Activated T-cell treated with anti-CD3 and anti-CD28 coated beads, Interleukin-2, amount 50 U/mL, for 72 hours (primary cell): ENCODE data around the gene BTLA. TPM values are rescaled to one million over a fixed set of nuclear protein-coding genes. Genes with fewer than 3 reads are reported as not detected.
"Not testable (repeated sequence)": the region's sequence is repeated elsewhere in the genome, so short reads cannot be mapped to it uniquely, and the experiment has no call there.

ENCODE experiments used
- ATAC-seq, 2 donors: fragments of 150-1000 bp; cut with Tn5 transposase; replicated peaks in 1 of 2; 2 replicates each; pipeline ENCODE4 v1.10.0; 2021; ENCODE audit warnings: moderate library complexity in 2 of 2, mild to moderate bottlenecking in 1 of 2
- DNase-seq, 2 donors: peaks; one replicate each; pipeline ENCODE4 v3.0.0; 2021 to 2022; ENCODE audit warnings: mixed read lengths in 1 of 2
- H3K27ac Mint-ChIP-seq: one replicate; pipeline ENCODE4 v1.8.0; 2022; ENCODE audit warnings: mild to moderate bottlenecking, moderate library complexity, mixed read lengths
- H3K27me3 Mint-ChIP-seq: one replicate; pipeline ENCODE4 v1.8.0; 2022; ENCODE audit warnings: low read depth, mixed read lengths
- H3K36me3 Mint-ChIP-seq, 2 donors: one replicate each; pipeline ENCODE4 v1.8.0; 2022; ENCODE audit warnings: mixed read lengths in 2 of 2, mild to moderate bottlenecking in 1 of 2; ENCODE audit not compliant: insufficient read depth in 2 of 2
- H3K4me1 Mint-ChIP-seq: one replicate; pipeline ENCODE4 v1.8.0; 2022; ENCODE audit warnings: low read depth, mixed read lengths
- H3K4me3 Mint-ChIP-seq, 2 donors: one replicate each; pipeline ENCODE4 v1.8.0; 2022; ENCODE audit warnings: mild to moderate bottlenecking in 2 of 2, mixed read lengths in 2 of 2, moderate library complexity in 2 of 2
- H3K9me3 Mint-ChIP-seq, 2 donors: one replicate each; pipeline ENCODE4 v1.8.0; 2022; ENCODE audit warnings: mixed read lengths in 2 of 2
- total RNA-seq, 2 donors: library from RNA; stranded (reverse); gene quantifications; one replicate each; pipeline ENCODE4 v1.2.3, GENCODE V29; 2022

Gene BTLA
- total RNA-seq, 2 donors from 2014 or later = 17.5 to 21.3 TPM

GRCh38 chr3:112418526-112418925, 80.7 kb downstream of the BTLA start:
- H3K27me3 Mint-ChIP-seq, H3K4me1 Mint-ChIP-seq, H3K4me3 Mint-ChIP-seq, H3K36me3 Mint-ChIP-seq, H3K9me3 Mint-ChIP-seq, DNase-seq, ATAC-seq, H3K27ac Mint-ChIP-seq: not testable (repeated sequence)

- H3K9me3 Mint-ChIP-seq = peaks cover 0 to 2% of the 10 kb centered on the region in 2 donors
- H3K36me3 Mint-ChIP-seq = no peaks in the 10 kb centered on the region
- DNase-seq (no peak), ATAC-seq (no peak)
- H3K27ac Mint-ChIP-seq = no peak overlapping the region
- H3K27me3 Mint-ChIP-seq = no peaks in the 10 kb centered on the region
- H3K4me1 Mint-ChIP-seq = peaks cover 8% of the 10 kb centered on the region
- no peak overlapping the region for H3K4me3 Mint-ChIP-seq
Observed at GRCh38 chr3:112417696-112418318, 81.5 kb downstream of the BTLA start.

- no peak overlapping the region for H3K4me3 Mint-ChIP-seq
- no peak overlapping the region for H3K27ac Mint-ChIP-seq
- H3K36me3 Mint-ChIP-seq = no peaks in the 10 kb centered on the region
- no peaks in the 10 kb centered on the region for H3K27me3 Mint-ChIP-seq
- H3K4me1 Mint-ChIP-seq = peaks cover 15% of the 10 kb centered on the region
- DNase-seq = no peak
- peaks cover 0 to 2% of the 10 kb centered on the region in 2 donors for H3K9me3 Mint-ChIP-seq
- ATAC-seq = no peak
Observed at GRCh38 chr3:112416391-112417212, 82.7 kb downstream of the BTLA start.

DNA sequence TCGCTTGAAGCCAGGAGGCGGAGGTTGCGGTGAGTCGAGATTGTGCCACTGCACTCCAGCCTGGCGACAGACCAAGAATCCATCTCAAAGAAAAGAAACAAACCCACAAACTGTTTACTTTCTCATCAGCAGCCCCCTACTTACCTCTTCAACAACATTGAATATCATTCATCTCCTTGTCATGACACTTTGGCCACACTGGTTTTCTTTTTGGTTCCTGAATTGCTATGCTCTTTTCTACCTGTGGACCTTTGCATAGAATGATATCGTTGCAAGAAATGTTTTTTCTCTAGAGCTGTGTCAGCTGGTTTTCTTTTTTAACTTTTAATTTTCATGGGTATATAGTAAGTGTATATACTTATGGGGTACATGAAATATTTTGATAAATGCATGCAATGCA, 83.9 kb downstream of the BTLA start:
- ATAC-seq (no peak), DNase-seq (no peak)
- no peaks in the 10 kb centered on the region for H3K36me3 Mint-ChIP-seq
- no peaks in the 10 kb centered on the region for H3K27me3 Mint-ChIP-seq
- peaks cover 15% of the 10 kb centered on the region for H3K4me1 Mint-ChIP-seq
- H3K4me3 Mint-ChIP-seq = no peak overlapping the region
- no peak overlapping the region for H3K27ac Mint-ChIP-seq
- peaks cover 0 to 2% of the 10 kb centered on the region in 2 donors for H3K9me3 Mint-ChIP-seq

Other genes starting within 250 kb of the BTLA start
- not detected for gene SLC9C1, start 205.3 kb downstream of the BTLA start, total RNA-seq
- gene CD200, start 166.3 kb downstream of the BTLA start, total RNA-seq = 10 to 100 TPM; 23.5 to 27.4 TPM
- 10 to 100 TPM; 52.0 to 52.2 TPM for gene ATG3, start 62.5 kb upstream of the BTLA start, total RNA-seq
- gene SLC35A5, start 62.6 kb upstream of the BTLA start, total RNA-seq = 10 to 100 TPM; 24.8 TPM
- gene CCDC80, start 141.7 kb upstream of the BTLA start, total RNA-seq = not detected